Measurements from ENCODE around the gene MAN2B2. TPM values are rescaled to one million over a fixed set of nuclear protein-coding genes. Genes with fewer than 3 reads are reported as not detected.
"Not testable (repeated sequence)": the region's sequence is repeated elsewhere in the genome, so short reads cannot be mapped to it uniquely, and the experiment has no call there.

Gene MAN2B2
- total and polyA plus RNA-seq, 2 donors from 2014 or later: 19.9 to 34.3 TPM

DNA sequence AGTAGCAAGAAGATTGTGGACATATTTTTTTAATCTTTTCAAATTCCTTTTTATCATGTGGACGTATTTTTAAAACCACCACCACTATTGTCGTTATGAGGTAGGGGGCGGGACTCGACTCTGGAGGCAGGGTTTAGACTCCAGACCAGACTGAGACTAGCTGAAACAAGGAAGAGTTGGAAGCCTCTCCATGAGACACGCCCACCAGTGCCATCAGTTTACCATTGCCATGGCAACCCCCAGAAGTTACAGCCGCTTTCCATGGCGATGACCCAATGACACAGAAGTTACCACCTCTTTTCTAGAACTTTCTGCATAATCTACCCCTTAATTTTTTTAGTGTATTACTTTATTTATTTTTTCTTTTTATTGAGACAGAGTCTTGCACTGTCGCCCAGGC lies 74.2 kb downstream of the MAN2B2 start:
- Histone ChIP-seq H3K27me3 (ENCODE audit: control insufficient read depth, insufficient read depth, low read length) (no peaks in the 10 kb centered on the region), H3K27ac (ENCODE audit: low read depth in 2 of 2, low read length in 2 of 2) (no peak overlapping the region), H3K9ac (ENCODE audit: low read length in 3 of 3) (no peak overlapping the region), H3K4me1 (ENCODE audit: control insufficient read depth in 2 of 3, insufficient read depth in 2 of 3, low read depth in 1 of 3, low read length in 3 of 3) (no peaks in the 10 kb centered on the region), H3K4me3 (ENCODE audit: low read length in 3 of 3) (no peak overlapping the region), H3K36me3 (ENCODE audit: control insufficient read depth in 2 of 3, insufficient read depth in 3 of 3, low read length in 3 of 3) (no peaks in the 10 kb centered on the region), H3K9me3 (ENCODE audit: control insufficient read depth in 2 of 3, insufficient read depth in 1 of 3, low read length in 3 of 3) (no peaks in the 10 kb centered on the region)
- TF ChIP-seq, protein P1, sequence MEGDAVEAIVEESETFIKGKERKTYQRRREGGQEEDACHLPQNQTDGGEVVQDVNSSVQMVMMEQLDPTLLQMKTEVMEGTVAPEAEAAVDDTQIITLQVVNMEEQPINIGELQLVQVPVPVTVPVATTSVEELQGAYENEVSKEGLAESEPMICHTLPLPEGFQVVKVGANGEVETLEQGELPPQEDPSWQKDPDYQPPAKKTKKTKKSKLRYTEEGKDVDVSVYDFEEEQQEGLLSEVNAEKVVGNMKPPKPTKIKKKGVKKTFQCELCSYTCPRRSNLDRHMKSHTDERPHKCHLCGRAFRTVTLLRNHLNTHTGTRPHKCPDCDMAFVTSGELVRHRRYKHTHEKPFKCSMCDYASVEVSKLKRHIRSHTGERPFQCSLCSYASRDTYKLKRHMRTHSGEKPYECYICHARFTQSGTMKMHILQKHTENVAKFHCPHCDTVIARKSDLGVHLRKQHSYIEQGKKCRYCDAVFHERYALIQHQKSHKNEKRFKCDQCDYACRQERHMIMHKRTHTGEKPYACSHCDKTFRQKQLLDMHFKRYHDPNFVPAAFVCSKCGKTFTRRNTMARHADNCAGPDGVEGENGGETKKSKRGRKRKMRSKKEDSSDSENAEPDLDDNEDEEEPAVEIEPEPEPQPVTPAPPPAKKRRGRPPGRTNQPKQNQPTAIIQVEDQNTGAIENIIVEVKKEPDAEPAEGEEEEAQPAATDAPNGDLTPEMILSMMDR (IDR thresholded peaks at IDR 0.05; ENCODE audit: borderline replicate concordance, extremely low read depth, insufficient read depth): no peak
- intact Hi-C loops (cut with DNase I): no loop called here
- DNase-seq: no peak
- FAIRE-seq: no peak

DNA sequence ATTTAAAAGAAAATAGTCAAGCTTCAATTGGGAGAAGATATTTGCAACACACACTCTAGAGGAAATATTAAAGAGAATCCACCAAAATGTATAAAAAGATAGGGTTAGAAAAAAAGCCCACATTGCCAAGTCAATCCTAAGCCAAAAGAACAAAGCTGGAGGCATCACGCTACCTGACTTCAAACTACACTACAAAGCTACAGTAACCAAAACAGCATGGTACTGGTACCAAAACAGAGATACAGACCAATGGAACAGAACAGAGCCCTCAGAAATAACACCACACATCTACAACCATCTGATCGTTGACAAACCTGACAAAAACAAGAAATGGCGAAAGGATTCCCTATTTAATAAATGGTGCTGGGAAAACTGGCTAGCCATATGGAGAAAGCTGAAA lies 79.2 kb downstream of the MAN2B2 start:
- intact Hi-C loops (cut with DNase I); H3K9me3 ChIP-seq (ENCODE audit: control insufficient read depth in 2 of 3, insufficient read depth in 1 of 3, low read length in 3 of 3); H3K4me3 ChIP-seq (ENCODE audit: low read length in 3 of 3); H3K27me3 ChIP-seq (ENCODE audit: control insufficient read depth, insufficient read depth, low read length); DNase-seq; H3K27ac ChIP-seq (ENCODE audit: low read depth in 2 of 2, low read length in 2 of 2); H3K36me3 ChIP-seq (ENCODE audit: control insufficient read depth in 2 of 3, insufficient read depth in 3 of 3, low read length in 3 of 3); H3K9ac ChIP-seq (ENCODE audit: low read length in 3 of 3); H3K4me1 ChIP-seq (ENCODE audit: control insufficient read depth in 2 of 3, insufficient read depth in 2 of 3, low read depth in 1 of 3, low read length in 3 of 3); FAIRE-seq: not testable (repeated sequence)

DNA sequence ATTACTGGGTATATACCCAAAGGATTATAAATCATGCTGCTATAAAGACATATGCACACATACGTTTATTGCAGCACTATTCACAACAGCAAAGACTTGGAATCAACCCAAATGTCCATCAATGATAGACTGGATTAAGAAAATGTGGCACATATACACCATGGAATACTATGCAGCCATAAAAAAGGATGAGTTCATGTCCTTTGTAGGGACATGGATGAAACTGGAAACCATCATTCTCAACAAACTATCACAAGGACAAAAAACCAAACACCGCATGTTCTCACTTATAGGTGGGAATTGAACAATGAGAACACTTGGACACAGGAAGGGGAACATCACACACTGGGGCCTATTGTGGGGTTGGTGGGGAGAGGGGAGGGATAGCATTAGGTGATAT lies 80.3 kb downstream of the MAN2B2 start:
- H3K36me3 ChIP-seq (ENCODE audit: control insufficient read depth in 2 of 3, insufficient read depth in 3 of 3, low read length in 3 of 3); H3K4me1 ChIP-seq (ENCODE audit: control insufficient read depth in 2 of 3, insufficient read depth in 2 of 3, low read depth in 1 of 3, low read length in 3 of 3); intact Hi-C loops (cut with DNase I); H3K27me3 ChIP-seq (ENCODE audit: control insufficient read depth, insufficient read depth, low read length); DNase-seq; FAIRE-seq; H3K4me3 ChIP-seq (ENCODE audit: low read length in 3 of 3); H3K27ac ChIP-seq (ENCODE audit: low read depth in 2 of 2, low read length in 2 of 2); H3K9me3 ChIP-seq (ENCODE audit: control insufficient read depth in 2 of 3, insufficient read depth in 1 of 3, low read length in 3 of 3); H3K9ac ChIP-seq (ENCODE audit: low read length in 3 of 3): not testable (repeated sequence)

DNA sequence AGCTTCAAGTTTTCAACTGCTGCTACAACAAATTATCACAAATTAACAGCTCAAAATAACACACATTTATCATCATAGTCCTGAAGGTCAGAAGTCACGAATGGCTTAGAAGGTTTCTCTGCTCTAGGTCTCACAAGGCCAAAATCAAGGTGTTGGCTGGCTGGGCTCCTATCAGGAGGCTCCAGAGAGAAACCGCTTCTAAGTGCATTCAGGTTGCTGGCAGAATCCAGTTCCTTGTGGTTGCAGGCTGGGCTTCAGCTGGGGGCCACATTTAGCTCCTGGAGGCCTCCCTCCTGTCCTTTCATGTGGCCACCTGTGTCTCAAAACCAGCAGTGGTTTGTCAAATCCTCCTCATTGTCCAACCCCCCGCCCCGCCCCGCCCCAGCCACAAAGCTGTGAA lies 80.9 kb downstream of the MAN2B2 start:
- no peak overlapping the region for H3K27ac ChIP-seq (ENCODE audit: low read depth in 2 of 2, low read length in 2 of 2)
- H3K4me1 ChIP-seq (ENCODE audit: control insufficient read depth in 2 of 3, insufficient read depth in 2 of 3, low read depth in 1 of 3, low read length in 3 of 3): peaks cover 0 to 6% (median 0%) of the 10 kb centered on the region in 3 donors
- no peak overlapping the region for H3K9ac ChIP-seq (ENCODE audit: low read length in 3 of 3)
- FAIRE-seq (no peak), DNase-seq (no peak)
- H3K27me3 ChIP-seq (ENCODE audit: control insufficient read depth, insufficient read depth, low read length): no peaks in the 10 kb centered on the region
- TF ChIP-seq, protein P1 (IDR thresholded peaks at IDR 0.05; ENCODE audit: borderline replicate concordance, extremely low read depth, insufficient read depth): no peak
- no peaks in the 10 kb centered on the region for H3K36me3 ChIP-seq (ENCODE audit: control insufficient read depth in 2 of 3, insufficient read depth in 3 of 3, low read length in 3 of 3)
- no peak overlapping the region for H3K4me3 ChIP-seq (ENCODE audit: low read length in 3 of 3)
- intact Hi-C loops (cut with DNase I): no loop called here
- H3K9me3 ChIP-seq (ENCODE audit: control insufficient read depth in 2 of 3, insufficient read depth in 1 of 3, low read length in 3 of 3): no peaks in the 10 kb centered on the region

Measured in kidney (tissue), 14 donors.